H1 (cell line): ENCODE measurements around the gene NEGR1. TPM values are rescaled to one million over a fixed set of nuclear protein-coding genes. Genes with fewer than 3 reads are reported as not detected.

Experiments used
- CTCF ChIA-PET: fragments of 300-600 bp; sonication (Branson Sonifier 250); formaldehyde crosslinking; loops from one replicate; lab custom pipeline; 2021; ENCODE audit not compliant: partially characterized antibody; lab: Charles Lee
- POLR2A ChIA-PET: fragments of 300-600 bp; sonication (Branson Sonifier 250); formaldehyde crosslinking; loops from one replicate; lab custom pipeline; 2021; ENCODE audit warnings: inconsistent platforms; ENCODE audit not compliant: partially characterized antibody; lab: Charles Lee
- DNase-seq, 2 experiments: peaks; one replicate each; pipeline versions ENCODE4 v3.0.0 to v3.0.0-alpha.2; 2010 to 2022; ENCODE audit warnings: low spot score in 2 of 2, low read depth in 1 of 2, mixed read lengths in 1 of 2
- FAIRE-seq: peaks from 2 replicates; lab custom pipeline; 2011; peaks lifted over from hg19 to GRCh38; lab: Jason Lieb, UNC
- H2AFZ ChIP-seq: 2 replicates; pipeline ENCODE4 v1.8.1; 2012; ENCODE audit warnings: low read length, inconsistent platforms
- H2AK5ac ChIP-seq: 2 replicates; pipeline ENCODE4 v1.6.1; 2013; ENCODE audit warnings: low read depth, low read length
- H2BK120ac ChIP-seq: replicated peaks from 2 replicates; pipeline ENCODE3; 2013; ENCODE audit warnings: low read depth, low read length, inconsistent platforms
- H2BK12ac ChIP-seq: 2 replicates; pipeline ENCODE4 v1.6.1; 2013; ENCODE audit warnings: low read depth, low read length
- H2BK15ac ChIP-seq: 2 replicates; pipeline ENCODE4 v1.6.1; 2013; ENCODE audit warnings: low read length
- H2BK20ac ChIP-seq: 2 replicates; pipeline ENCODE4 v1.6.1; 2013; ENCODE audit warnings: low read length
- H2BK5ac ChIP-seq: 2 replicates; pipeline ENCODE4 v1.6.1; 2013; ENCODE audit warnings: low read depth, low read length
- H3K14ac ChIP-seq: 2 replicates; pipeline ENCODE4 v1.6.1; 2013; ENCODE audit warnings: inconsistent platforms; ENCODE audit not compliant: insufficient read length
- H3K18ac ChIP-seq: 2 replicates; pipeline ENCODE4 v1.6.1; 2013; ENCODE audit warnings: low read length; ENCODE audit errors: extremely low read depth
- H3K23ac ChIP-seq: 2 replicates; pipeline ENCODE4 v1.6.1; 2013; ENCODE audit warnings: inconsistent platforms; ENCODE audit not compliant: insufficient read length
- H3K23me2 ChIP-seq: 2 replicates; pipeline ENCODE4 v1.6.1; 2013; ENCODE audit warnings: low read depth, low read length
- H3K27ac ChIP-seq: 2 replicates; pipeline ENCODE4 v1.6.1; 2011; ENCODE audit warnings: low read depth, low read length, inconsistent platforms
- H3K27me3 ChIP-seq, 4 experiments: replicated peaks in 1 of 4; 1 replicate in 1 of 4; 2 replicates in 3 of 4; pipeline versions ENCODE4 v1.6.1 to v1.8.1; 2011 to 2013; ENCODE audit warnings: low read length in 3 of 4, mild to moderate bottlenecking in 3 of 4, inconsistent platforms in 2 of 4, mixed read lengths in 2 of 4, moderate library complexity in 1 of 4; ENCODE audit not compliant: control insufficient read depth in 3 of 4, insufficient read depth in 3 of 4; ENCODE audit errors: extremely low read depth in 1 of 4
- H3K36me3 ChIP-seq, 4 experiments: 2 replicates each; pipeline versions ENCODE4 v1.6.1 to v1.8.1; 2011 to 2013; ENCODE audit warnings: mild to moderate bottlenecking in 4 of 4, low read length in 3 of 4, moderate library complexity in 2 of 4, control low read depth in 1 of 4, inconsistent platforms in 1 of 4; ENCODE audit not compliant: insufficient read depth in 4 of 4, control insufficient read depth in 2 of 4
- H3K4ac ChIP-seq: replicated peaks from 2 replicates; pipeline ENCODE3; 2013; ENCODE audit warnings: low read length, low read depth, mixed read lengths, inconsistent platforms; ENCODE audit not compliant: insufficient read length
- H3K4me1 ChIP-seq, 4 experiments: replicated peaks in 1 of 4; 1 replicate in 1 of 4; 2 replicates in 3 of 4; pipeline versions ENCODE4 v1.6.1 to v1.8.1; 2011 to 2013; ENCODE audit warnings: low read length in 3 of 4, inconsistent platforms in 2 of 4, mixed read lengths in 1 of 4; ENCODE audit not compliant: insufficient read depth in 4 of 4, control insufficient read depth in 3 of 4
- H3K4me2 ChIP-seq, 2 experiments: 2 replicates each; pipeline versions ENCODE4 v1.6.1 to v1.8.1; 2011 to 2013; ENCODE audit warnings: low read depth in 2 of 2, low read length in 2 of 2, control low read depth in 1 of 2, inconsistent platforms in 1 of 2, mild to moderate bottlenecking in 1 of 2; ENCODE audit not compliant: insufficient read depth in 1 of 2
- H3K4me3 ChIP-seq, 4 experiments: fragments of 200-600, 300-600 bp in 1 of 4; sonication (generic), shearing (Covaris generic), sonication (Bioruptor Twin) in 1 of 4; 2 replicates each; pipeline versions ENCODE4 v1.5.1 to v1.8.1; 2011 to 2016; ENCODE audit warnings: low read length in 4 of 4, low read depth in 3 of 4, control low read depth in 2 of 4, inconsistent platforms in 2 of 4, mild to moderate bottlenecking in 2 of 4, mixed read lengths in 1 of 4, moderate library complexity in 1 of 4; ENCODE audit not compliant: insufficient read depth in 2 of 4; ENCODE audit errors: extremely low read depth in 1 of 4
- H3K56ac ChIP-seq: replicated peaks from 2 replicates; pipeline ENCODE3; 2013; ENCODE audit warnings: low read depth, mild to moderate bottlenecking, mixed read lengths, low read length, inconsistent platforms; ENCODE audit not compliant: insufficient read length
- H3K79me1 ChIP-seq: 2 replicates; pipeline ENCODE4 v1.6.1; 2013; ENCODE audit warnings: low read depth, low read length, control low read depth
- H3K79me2 ChIP-seq, 2 experiments: 2 replicates each; pipeline versions ENCODE4 v1.6.1 to v1.8.1; 2012 to 2013; ENCODE audit warnings: low read length in 2 of 2, mild to moderate bottlenecking in 2 of 2, inconsistent platforms in 1 of 2; ENCODE audit not compliant: insufficient read depth in 2 of 2, control insufficient read depth in 1 of 2
- H3K9ac ChIP-seq, 4 experiments: replicated peaks in 1 of 4; 1 replicate in 1 of 4; 2 replicates in 3 of 4; pipeline versions ENCODE4 v1.6.1 to v1.8.1; 2011 to 2013; ENCODE audit warnings: low read depth in 3 of 4, low read length in 3 of 4, control low read depth in 2 of 4, mild to moderate bottlenecking in 2 of 4, moderate library complexity in 2 of 4, inconsistent platforms in 1 of 4; ENCODE audit errors: extremely low read depth in 1 of 4
- H3K9me3 ChIP-seq, 2 experiments: 2 replicates each; pipeline versions ENCODE4 v1.6.1 to v1.8.1; 2012 to 2013; ENCODE audit warnings: mild to moderate bottlenecking in 2 of 2, moderate library complexity in 2 of 2, control low read depth in 1 of 2, inconsistent platforms in 1 of 2, low read depth in 1 of 2, low read length in 1 of 2, mixed read lengths in 1 of 2; ENCODE audit not compliant: insufficient read depth in 2 of 2
- H4K20me1 ChIP-seq, 2 experiments: replicated peaks in 1 of 2; 2 replicates each; pipeline versions ENCODE3 to v1.8.1; 2011 to 2013; ENCODE audit warnings: inconsistent platforms in 2 of 2, low read length in 2 of 2, mild to moderate bottlenecking in 1 of 2; ENCODE audit not compliant: insufficient read depth in 2 of 2, control insufficient read depth in 1 of 2
- H4K5ac ChIP-seq: 2 replicates; pipeline ENCODE4 v1.6.1; 2013; ENCODE audit warnings: low read length, low read depth, mixed read lengths, inconsistent platforms; ENCODE audit not compliant: insufficient read length
- H4K8ac ChIP-seq: 2 replicates; pipeline ENCODE4 v1.8.0; 2013; ENCODE audit warnings: mild to moderate bottlenecking, moderate library complexity, low read length, inconsistent platforms; ENCODE audit not compliant: insufficient read depth; ENCODE audit errors: extremely low read depth
- H4K91ac ChIP-seq: replicated peaks from 2 replicates; pipeline ENCODE3; 2013; ENCODE audit warnings: low read length, mixed read lengths, inconsistent platforms; ENCODE audit not compliant: insufficient read length
- EZH2 ChIP-seq: fragments of 200-600 bp; sonication (generic); IDR thresholded peaks from 2 replicates; pipeline ENCODE4 v1.7.1; 2012; ENCODE audit warnings: low read depth, mild to moderate bottlenecking, moderate library complexity, low read length, inconsistent platforms; ENCODE audit not compliant: severe bottlenecking
- MAFK ChIP-seq: IDR thresholded peaks from 2 replicates; pipeline ENCODE4 v1.6.1; 2012; ENCODE audit warnings: low read depth, mild to moderate bottlenecking, improper control_type of control experiment, low read length
- MAX ChIP-seq: IDR thresholded peaks from 2 replicates; pipeline ENCODE4 v1.6.1; 2012; ENCODE audit warnings: inconsistent platforms
- WGBS, 2 experiments: shearing (Covaris generic) in 1 of 2; methylation state at CpG; one replicate each; pipeline versions ENCODE4 v1.1.6 to v1.1.7; 2013 to 2015; ENCODE audit warnings: low lambda C conversion rate in 2 of 2, mixed read lengths in 2 of 2, inconsistent platforms in 1 of 2, low coverage in 1 of 2, missing lambda C conversion rate in 1 of 2; ENCODE audit not compliant: insufficient replicate concordance in 2 of 2, insufficient coverage in 1 of 2, insufficient read length in 1 of 2; ENCODE audit errors: extremely low coverage in 1 of 2, missing lambda C conversion rate in 1 of 2; 5-methylcytosine and 5-hydroxymethylcytosine counted together
- polyA plus RNA-seq, 7 experiments: library from polyadenylated mRNA; depleted of rRNA in 3 of 7; stranded (reverse) in 5 of 7; unstranded in 2 of 7; fragments of >200 nt in 5 of 7; fragments of 200-250 nt in 2 of 7; gene quantifications; 1 replicate in 5 of 7; 2 replicates in 1 of 7; 4 replicates in 1 of 7; pipeline versions ENCODE4 v1.2.1 to v1.2.3, GENCODE V29; 2011 to 2013; ENCODE audit warnings: missing spikeins in 2 of 7, mixed read lengths in 2 of 7
- total RNA-seq: library from RNA; stranded (reverse); fragmentation: NEBNext Ultra II Directional; extraction: Animal tissue kit (Norgen Biotek cat#: 25700); gene quantifications from 2 replicates; pipeline ENCODE4 v1.2.1, GENCODE V29; 2021
- TF ChIP-seq, protein P1 (sequence below): IDR thresholded peaks from 2 replicates; pipeline ENCODE4 v1.6.1; 2011; ENCODE audit warnings: low read length, improper control_type of control experiment

Gene NEGR1
- total and polyA plus RNA-seq, 2 of the 8 experiments (the other 6 are each of a cell fraction or from before 2014, with no cell fraction given) = 0.71 to 1.3 TPM

DNA sequence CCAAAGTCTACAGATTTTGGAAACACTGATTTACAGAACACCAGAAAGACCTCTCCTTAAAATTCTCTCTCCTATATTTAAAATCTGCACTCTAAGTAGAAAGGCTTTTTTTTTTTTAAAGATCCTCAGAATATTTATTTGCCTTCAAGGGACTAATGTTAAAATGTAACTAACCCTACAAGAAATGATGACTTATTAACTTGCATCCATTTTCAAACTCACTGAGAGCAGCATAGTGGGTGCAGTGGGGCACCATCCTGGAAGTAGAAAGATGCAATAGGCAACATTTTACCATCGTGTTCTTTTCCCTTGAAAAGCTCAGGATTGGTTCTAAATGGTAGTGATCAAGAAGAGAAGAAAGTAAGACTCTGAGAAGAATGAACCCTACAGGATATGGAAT is 498.1 kb downstream of the NEGR1 start:
- H3K79me1 ChIP-seq = no peaks in the 10 kb centered on the region
- H3K9me3 ChIP-seq = no peaks in the 10 kb centered on the region
- no peak overlapping the region for H2BK5ac ChIP-seq
- no peak overlapping the region for H3K27ac ChIP-seq
- DNase-seq (no peak), FAIRE-seq (no peak)
- no peak overlapping the region for H2AFZ ChIP-seq
- no peak overlapping the region for H3K56ac ChIP-seq
- no peaks in the 10 kb centered on the region for H3K36me3 ChIP-seq
- H3K79me2 ChIP-seq = no peaks in the 10 kb centered on the region
- no peak overlapping the region for H3K23ac ChIP-seq
- no peak overlapping the region for H3K4me2 ChIP-seq
- H3K4ac ChIP-seq = no peak overlapping the region
- H3K18ac ChIP-seq = no peak overlapping the region
- WGBS, 2 experiments = 89% methylated on average over 1 of the region's 1 CpG; no CpG with 5 or more reads in 1 of the 2 experiments
- no peak overlapping the region for H3K9ac ChIP-seq
- H3K4me1 ChIP-seq = no peaks in the 10 kb centered on the region
- CTCF ChIA-PET = interaction anchor here (0.7 to 1.2 kb wide), 3 partner anchors 12 to 145 kb away, joined by 3 to 4 read pairs (median 3); no protein-coding TSS in a partner anchor
- H4K8ac ChIP-seq = no peak overlapping the region
- H3K4me3 ChIP-seq = no peak overlapping the region
- no peak overlapping the region for H4K91ac ChIP-seq
- H3K27me3 ChIP-seq = no peaks in the 10 kb centered on the region
- no peaks in the 10 kb centered on the region for H3K23me2 ChIP-seq
- no peak overlapping the region for H2BK120ac ChIP-seq
- H2BK20ac ChIP-seq = no peak overlapping the region
- POLR2A ChIA-PET = no interaction called here
- H4K20me1 ChIP-seq = no peaks in the 10 kb centered on the region
- no peak overlapping the region for H4K5ac ChIP-seq
- TF ChIP-seq, protein P1, sequence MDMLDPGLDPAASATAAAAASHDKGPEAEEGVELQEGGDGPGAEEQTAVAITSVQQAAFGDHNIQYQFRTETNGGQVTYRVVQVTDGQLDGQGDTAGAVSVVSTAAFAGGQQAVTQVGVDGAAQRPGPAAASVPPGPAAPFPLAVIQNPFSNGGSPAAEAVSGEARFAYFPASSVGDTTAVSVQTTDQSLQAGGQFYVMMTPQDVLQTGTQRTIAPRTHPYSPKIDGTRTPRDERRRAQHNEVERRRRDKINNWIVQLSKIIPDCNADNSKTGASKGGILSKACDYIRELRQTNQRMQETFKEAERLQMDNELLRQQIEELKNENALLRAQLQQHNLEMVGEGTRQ = no peak
- TF ChIP-seq MAX (no peak), EZH2 (no peak), MAFK (no peak)
- TF ChIP-seq, all 59 proteins: peak for 0
- H2BK12ac ChIP-seq = no peak overlapping the region
- no peak overlapping the region for H2AK5ac ChIP-seq
- no peak overlapping the region for H3K14ac ChIP-seq
- no peak overlapping the region for H2BK15ac ChIP-seq
